Measurements from ENCODE around the gene FOXO6. TPM values are rescaled to one million over a fixed set of nuclear protein-coding genes. Genes with fewer than 3 reads are reported as not detected.

The FOXO6 gene
- total and polyA plus RNA-seq, 8 donors, result 0.63 to 2.8 (median 1.9) TPM

DNA sequence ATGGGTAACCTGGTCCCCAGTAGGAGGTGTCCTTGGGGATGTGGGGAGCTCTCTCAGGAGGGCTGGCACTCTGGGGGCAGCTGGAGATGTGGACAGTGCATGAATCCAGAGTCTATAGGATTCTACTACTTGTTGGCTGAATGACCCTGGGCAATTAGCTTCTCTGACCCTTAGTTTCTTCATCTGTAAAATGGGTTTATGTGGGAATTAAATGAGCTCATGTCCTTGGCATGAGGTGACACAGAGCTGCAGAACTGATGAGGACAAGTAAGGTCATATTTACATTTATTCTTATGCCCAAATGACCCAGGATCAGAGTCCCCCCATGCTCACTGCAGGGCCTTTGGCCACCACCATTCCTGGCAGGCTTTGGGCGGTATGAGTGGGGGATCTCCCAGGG, 29.3 kb downstream of the FOXO6 start:
- DNase-seq (no peak), ATAC-seq (no peak)
- Histone ChIP-seq H3K4me3 (no peak overlapping the region), H3K9me3 (no peaks in the 10 kb centered on the region), H3K27ac (no peak overlapping the region), H3K4me1 (peaks cover 4 to 7% of the 10 kb centered on the region in 2 donors), H3K27me3 (peaks cover 0 to 16% of the 10 kb centered on the region in 2 donors), H3K36me3 (no peaks in the 10 kb centered on the region)
- intact Hi-C loops (cut with DNase I), result no loop called here
- TF ChIP-seq, protein P1, sequence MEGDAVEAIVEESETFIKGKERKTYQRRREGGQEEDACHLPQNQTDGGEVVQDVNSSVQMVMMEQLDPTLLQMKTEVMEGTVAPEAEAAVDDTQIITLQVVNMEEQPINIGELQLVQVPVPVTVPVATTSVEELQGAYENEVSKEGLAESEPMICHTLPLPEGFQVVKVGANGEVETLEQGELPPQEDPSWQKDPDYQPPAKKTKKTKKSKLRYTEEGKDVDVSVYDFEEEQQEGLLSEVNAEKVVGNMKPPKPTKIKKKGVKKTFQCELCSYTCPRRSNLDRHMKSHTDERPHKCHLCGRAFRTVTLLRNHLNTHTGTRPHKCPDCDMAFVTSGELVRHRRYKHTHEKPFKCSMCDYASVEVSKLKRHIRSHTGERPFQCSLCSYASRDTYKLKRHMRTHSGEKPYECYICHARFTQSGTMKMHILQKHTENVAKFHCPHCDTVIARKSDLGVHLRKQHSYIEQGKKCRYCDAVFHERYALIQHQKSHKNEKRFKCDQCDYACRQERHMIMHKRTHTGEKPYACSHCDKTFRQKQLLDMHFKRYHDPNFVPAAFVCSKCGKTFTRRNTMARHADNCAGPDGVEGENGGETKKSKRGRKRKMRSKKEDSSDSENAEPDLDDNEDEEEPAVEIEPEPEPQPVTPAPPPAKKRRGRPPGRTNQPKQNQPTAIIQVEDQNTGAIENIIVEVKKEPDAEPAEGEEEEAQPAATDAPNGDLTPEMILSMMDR (IDR thresholded peaks at IDR 0.05), result no peak

DNA sequence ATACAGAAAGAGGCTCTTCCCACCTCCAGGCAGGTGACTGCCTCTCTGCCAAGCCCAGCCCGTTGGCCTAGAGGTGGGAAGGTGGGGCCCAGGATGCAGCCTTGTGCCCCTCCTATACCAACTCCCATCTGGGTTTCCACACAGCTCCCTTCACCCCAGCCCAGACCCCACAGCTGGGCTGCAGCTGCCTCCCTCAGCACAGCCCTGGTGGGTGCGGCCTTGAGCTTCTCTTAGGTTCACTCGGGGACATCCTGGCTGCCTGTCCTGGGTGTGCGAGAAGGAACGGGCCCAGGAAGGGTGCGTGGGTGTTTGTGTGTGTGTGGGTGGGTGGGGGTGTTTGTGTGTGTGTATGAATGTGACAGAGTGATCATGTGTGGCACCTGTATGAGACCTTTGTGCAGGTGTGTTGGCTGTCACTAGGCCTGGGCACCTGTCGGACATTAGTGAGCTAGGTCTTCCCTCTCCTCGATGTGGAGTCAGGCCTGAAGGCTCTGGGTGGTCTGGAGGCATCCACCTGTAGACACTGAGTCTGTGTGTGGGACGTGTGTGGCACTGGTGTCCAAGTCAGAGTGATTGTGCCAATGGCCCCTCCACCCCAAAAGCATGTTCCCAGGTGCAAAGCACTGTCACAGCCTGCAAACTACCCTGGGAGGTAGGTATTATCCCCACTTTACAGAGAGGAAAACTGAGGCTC, 30.7 kb downstream of the FOXO6 start:
- ATAC-seq (no peak), DNase-seq (no peak)
- TF ChIP-seq, protein P1 (IDR thresholded peaks at IDR 0.05), result no peak
- Histone ChIP-seq H3K36me3 (no peaks in the 10 kb centered on the region), H3K4me1 (peaks cover 4 to 7% of the 10 kb centered on the region in 2 donors), H3K4me3 (no peak overlapping the region), H3K27me3 (peaks cover 0 to 19% of the 10 kb centered on the region in 2 donors), H3K27ac (no peak overlapping the region), H3K9me3 (no peaks in the 10 kb centered on the region)
- intact Hi-C loops (cut with DNase I), result no loop called here

DNA sequence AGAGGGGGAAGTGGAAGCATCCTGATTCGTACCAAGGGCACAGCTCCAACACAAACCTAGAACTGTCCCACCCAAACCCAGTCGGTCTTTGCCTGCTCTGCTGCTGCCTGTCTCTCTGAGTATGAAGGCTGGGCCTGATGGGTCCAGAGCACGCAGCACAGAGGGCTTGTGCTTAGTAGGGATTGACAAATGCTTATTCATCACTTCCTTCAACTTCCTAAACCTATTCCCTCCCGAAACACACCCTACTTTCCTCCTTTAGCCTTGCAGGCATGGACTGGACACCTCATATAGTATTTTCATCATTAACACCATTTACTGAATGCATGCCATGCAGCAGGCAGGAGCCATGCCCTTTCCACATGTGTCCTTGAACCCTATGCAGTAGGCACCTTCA, 31.3 kb downstream of the FOXO6 start:
- TF ChIP-seq, protein P1 (IDR thresholded peaks at IDR 0.05), result no peak

DNA sequence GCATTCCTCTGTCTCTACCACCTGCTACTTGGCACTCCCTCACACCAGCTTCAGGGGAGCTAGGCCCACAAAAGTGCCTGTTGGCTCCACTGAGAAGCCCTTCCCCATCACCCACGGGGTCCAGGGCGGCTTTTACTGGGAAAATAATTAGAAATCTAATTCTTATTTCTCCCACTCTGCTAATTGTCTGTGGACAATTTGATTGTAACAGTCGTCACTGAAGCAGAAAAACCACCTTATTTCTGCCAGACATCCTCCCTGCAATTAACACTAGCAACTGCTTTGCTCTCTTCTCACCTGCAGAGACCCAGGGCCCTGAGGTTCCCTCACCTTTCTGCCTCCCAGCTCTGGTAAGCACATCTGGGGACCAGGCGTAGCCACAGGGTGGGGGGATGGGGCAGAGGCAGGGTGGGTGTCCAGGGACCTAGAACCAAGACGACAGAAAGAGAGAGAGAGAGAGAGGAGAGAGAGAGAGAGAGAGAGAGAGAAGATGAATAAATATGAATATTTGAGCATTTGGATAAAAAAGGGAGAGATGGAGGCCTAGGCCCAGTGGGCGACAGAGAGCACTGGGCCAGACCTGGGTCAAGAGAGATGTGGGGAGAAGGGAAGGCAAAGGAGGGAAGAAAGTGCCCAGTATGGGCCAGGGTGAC, 32.6 kb downstream of the FOXO6 start:
- TF ChIP-seq, protein P1 (IDR thresholded peaks at IDR 0.05), result no peak
- peaks cover 0 to 19% of the 10 kb centered on the region in 2 donors for H3K27me3 ChIP-seq
- H3K9me3 ChIP-seq, result no peaks in the 10 kb centered on the region
- no peak overlapping the region for H3K4me3 ChIP-seq
- intact Hi-C loops (cut with DNase I), result no loop called here
- H3K27ac ChIP-seq, result no peak overlapping the region
- H3K36me3 ChIP-seq, result no peaks in the 10 kb centered on the region
- ATAC-seq (no peak), DNase-seq (no peak)
- H3K4me1 ChIP-seq, result no peaks in the 10 kb centered on the region

More for the DNA sequence above, 31.3 kb downstream of the FOXO6 start:
- no peak overlapping the region for H3K27ac ChIP-seq
- no peak for DNase-seq
- no peak overlapping the region for H3K4me3 ChIP-seq
- peaks cover 0 to 19% of the 10 kb centered on the region in 2 donors for H3K27me3 ChIP-seq
- H3K4me1 ChIP-seq, result peaks cover 1 to 2% of the 10 kb centered on the region in 2 donors
- H3K9me3 ChIP-seq, result no peaks in the 10 kb centered on the region
- no peak for ATAC-seq
- H3K36me3 ChIP-seq, result no peaks in the 10 kb centered on the region
- intact Hi-C loops (cut with DNase I), result no loop called here

DNA sequence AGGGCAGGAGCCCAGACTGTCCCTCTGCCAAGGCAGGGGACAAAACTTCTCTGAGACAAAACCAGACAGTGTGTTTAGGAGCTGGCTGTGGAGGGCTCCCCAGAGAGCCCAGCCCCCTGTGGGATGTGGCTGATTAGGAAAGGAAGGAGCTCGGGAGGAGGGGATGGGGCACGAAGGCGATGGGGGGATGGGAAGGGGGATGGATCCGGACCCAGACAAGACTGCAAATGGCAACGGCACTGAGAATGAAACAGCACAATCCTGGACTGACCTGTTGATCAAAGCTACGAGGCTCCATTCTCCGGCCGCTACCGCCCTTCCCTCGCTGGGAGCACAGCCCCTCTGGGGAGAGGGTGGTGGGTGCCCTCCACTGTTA, 33.1 kb downstream of the FOXO6 start:
- TF ChIP-seq, protein P1 (IDR thresholded peaks at IDR 0.05), result no peak
- H3K27ac ChIP-seq, result no peak overlapping the region
- intact Hi-C loops (cut with DNase I), result no loop called here
- no peaks in the 10 kb centered on the region for H3K36me3 ChIP-seq
- ATAC-seq (no peak), DNase-seq (no peak)
- no peak overlapping the region for H3K4me3 ChIP-seq
- no peaks in the 10 kb centered on the region for H3K9me3 ChIP-seq
- H3K4me1 ChIP-seq, result no peaks in the 10 kb centered on the region
- H3K27me3 ChIP-seq, result peaks cover 0 to 19% of the 10 kb centered on the region in 2 donors

Measured in left lung (tissue), 10 donors.